Fibroblast of lung (primary cell): ENCODE results near the gene MMD. TPM values are rescaled to one million over a fixed set of nuclear protein-coding genes. Genes with fewer than 3 reads are reported as not detected.
"Not testable (repeated sequence)": the region's sequence is repeated elsewhere in the genome, so short reads cannot be mapped to it uniquely, and the experiment has no call there.

Source experiments
- DNase-seq, 2 donors: peaks; one replicate each; pipeline versions ENCODE4 v3.0.0 to v3.0.0-alpha.2; 2010; ENCODE audit warnings: low read depth in 2 of 2
- H2AFZ ChIP-seq: 2 replicates; pipeline ENCODE4 v1.5.1; 2012; ENCODE audit warnings: low read length, control low read depth, inconsistent platforms
- H3K27ac ChIP-seq: 2 replicates; pipeline ENCODE4 v1.5.1; 2011; ENCODE audit warnings: low read length, control low read depth; ENCODE audit not compliant: insufficient read depth
- H3K27me3 ChIP-seq: 2 replicates; pipeline ENCODE4 v1.5.1; 2011; ENCODE audit warnings: mild to moderate bottlenecking, low read length; ENCODE audit not compliant: control insufficient read depth, insufficient read depth
- H3K36me3 ChIP-seq: 2 replicates; pipeline ENCODE4 v1.5.1; 2011; ENCODE audit warnings: low read length; ENCODE audit not compliant: control insufficient read depth, insufficient read depth
- H3K4me1 ChIP-seq: 2 replicates; pipeline ENCODE4 v1.5.1; 2011; ENCODE audit warnings: low read length; ENCODE audit not compliant: control insufficient read depth, insufficient read depth; ENCODE audit errors: extremely low read depth
- H3K4me2 ChIP-seq: 2 replicates; pipeline ENCODE4 v1.5.1; 2011; ENCODE audit warnings: low read length, control low read depth; ENCODE audit not compliant: insufficient read depth; ENCODE audit errors: extremely low read depth
- H3K4me3 ChIP-seq, 4 experiments: fragments of 200-600 bp in 1 of 4; sonication (generic) in 1 of 4; replicated peaks in 1 of 4; 2 replicates each; pipeline ENCODE4 v1.5.1; 2011 to 2016; ENCODE audit warnings: low read length in 4 of 4, low read depth in 3 of 4, mild to moderate bottlenecking in 3 of 4, control low read depth in 2 of 4, inconsistent platforms in 1 of 4, mixed read lengths in 1 of 4; ENCODE audit not compliant: insufficient read depth in 1 of 4; ENCODE audit errors: control extremely low read depth in 1 of 4
- H3K79me2 ChIP-seq: 2 replicates; pipeline ENCODE4 v1.5.1; 2012; ENCODE audit warnings: mild to moderate bottlenecking, low read length, inconsistent platforms; ENCODE audit not compliant: control insufficient read depth, insufficient read depth
- H3K9ac ChIP-seq: 2 replicates; pipeline ENCODE4 v1.5.1; 2011; ENCODE audit warnings: mild to moderate bottlenecking, low read length, control low read depth; ENCODE audit not compliant: insufficient read depth
- H3K9me3 ChIP-seq: 2 replicates; pipeline ENCODE4 v1.5.1; 2012; ENCODE audit warnings: low read depth, low read length; ENCODE audit not compliant: control insufficient read depth, insufficient read depth
- H4K20me1 ChIP-seq: 2 replicates; pipeline ENCODE4 v1.5.1; 2011; ENCODE audit warnings: low read length; ENCODE audit not compliant: control insufficient read depth, insufficient read depth; ENCODE audit errors: extremely low read depth
- CTCF ChIP-seq, 2 donors: IDR thresholded peaks in 1 of 2; conservative IDR thresholded peaks in 1 of 2; 1 replicate in 1 of 2; 2 replicates in 1 of 2; pipeline ENCODE4 v1.5.1; 2011 to 2012; ENCODE audit warnings: low read length in 2 of 2, control low read depth in 1 of 2, inconsistent platforms in 1 of 2, low read depth in 1 of 2, mild to moderate bottlenecking in 1 of 2
- EZH2 ChIP-seq: IDR thresholded peaks from 2 replicates; pipeline ENCODE4 v1.5.1; 2012; ENCODE audit warnings: low read length, control low read depth, mild to moderate bottlenecking; ENCODE audit errors: missing control alignments
- polyA plus RNA-seq, 2 donors: library from polyadenylated mRNA; depleted of rRNA in 1 of 2; stranded (reverse) in 1 of 2; unstranded in 1 of 2; fragments of >200 nt; gene quantifications; 2 replicates each; pipeline ENCODE4 v1.2.1, GENCODE V29; 2011 to 2012; ENCODE audit warnings: missing spikeins in 1 of 2
- total RNA-seq: library from RNA; depleted of rRNA; stranded (reverse); fragments of >200 nt; gene quantifications from 2 replicates; pipeline ENCODE4 v1.2.1, GENCODE V29; 2014

MMD gene
- total and polyA plus RNA-seq, 2 donors (not counting 1 experiment from before 2014, with no cell fraction given), result 16.0 to 36.3 TPM

GRCh38 chr17:55407641-55408566 lies 13.7 kb downstream of the MMD start:
- no peak overlapping the region for H2AFZ ChIP-seq

GRCh38 chr17:55405600-55405999 lies 16.0 kb downstream of the MMD start:
- no peak overlapping the region for H3K27ac ChIP-seq
- no peaks in the 10 kb centered on the region for H4K20me1 ChIP-seq
- no peak overlapping the region for H2AFZ ChIP-seq
- H3K79me2 ChIP-seq, result no peaks in the 10 kb centered on the region
- TF ChIP-seq EZH2, result no peak
- H3K4me2 ChIP-seq, result no peak overlapping the region
- H3K4me3 ChIP-seq, result no peak overlapping the region
- DNase-seq, result no peak
- no peak overlapping the region for H3K9ac ChIP-seq
- no peaks in the 10 kb centered on the region for H3K36me3 ChIP-seq
- no peaks in the 10 kb centered on the region for H3K9me3 ChIP-seq
- no peaks in the 10 kb centered on the region for H3K4me1 ChIP-seq
- H3K27me3 ChIP-seq, result no peaks in the 10 kb centered on the region

More at GRCh38 chr17:55407641-55408566, 13.7 kb downstream of the MMD start:
- no peak for DNase-seq
- TF ChIP-seq EZH2, result no peak
- TF ChIP-seq CTCF (conservative IDR thresholded peaks at IDR 0.05 in 1 of 2, IDR thresholded peaks at IDR 0.05 in 1 of 2; ENCODE audit: low read depth in 1 of 2, low read length in 2 of 2), result no peak
- H3K9me3 ChIP-seq, result no peaks in the 10 kb centered on the region
- no peaks in the 10 kb centered on the region for H3K4me1 ChIP-seq
- no peaks in the 10 kb centered on the region for H3K79me2 ChIP-seq
- H3K27ac ChIP-seq, result no peak overlapping the region
- no peak overlapping the region for H3K9ac ChIP-seq
- H3K27me3 ChIP-seq, result no peaks in the 10 kb centered on the region
- H3K4me3 ChIP-seq, result no peak overlapping the region
- H3K36me3 ChIP-seq, result no peaks in the 10 kb centered on the region
- no peaks in the 10 kb centered on the region for H4K20me1 ChIP-seq
- no peak overlapping the region for H3K4me2 ChIP-seq

- H3K9me3 ChIP-seq, H2AFZ ChIP-seq, H3K9ac ChIP-seq, H3K79me2 ChIP-seq, H3K4me1 ChIP-seq, H3K36me3 ChIP-seq, H3K4me3 ChIP-seq, H3K27me3 ChIP-seq, H3K27ac ChIP-seq, H4K20me1 ChIP-seq, H3K4me2 ChIP-seq, DNase-seq: not testable (repeated sequence)
These were observed 17.4 kb downstream of the MMD start for GRCh38 chr17:55404197-55404596.

- no peak overlapping the region for H3K4me2 ChIP-seq
These were observed 19.3 kb downstream of the MMD start for GRCh38 chr17:55402374-55402773.

More at GRCh38 chr17:55402374-55402773, 19.3 kb downstream of the MMD start:
- peak in 1 of 2 donors; percentile 25 for DNase-seq
- H3K36me3 ChIP-seq, result no peaks in the 10 kb centered on the region
- H4K20me1 ChIP-seq, result no peaks in the 10 kb centered on the region
- H3K27ac ChIP-seq, result no peak overlapping the region
- no peaks in the 10 kb centered on the region for H3K27me3 ChIP-seq
- TF ChIP-seq EZH2 (no peak), CTCF (conservative IDR thresholded peaks at IDR 0.05 in 1 of 2, IDR thresholded peaks at IDR 0.05 in 1 of 2; ENCODE audit: low read depth in 1 of 2, low read length in 2 of 2) (no peak)
- no peak overlapping the region for H3K9ac ChIP-seq
- no peaks in the 10 kb centered on the region for H3K4me1 ChIP-seq
- H3K79me2 ChIP-seq, result no peaks in the 10 kb centered on the region
- no peak overlapping the region for H3K4me3 ChIP-seq
- no peaks in the 10 kb centered on the region for H3K9me3 ChIP-seq
- H2AFZ ChIP-seq, result no peak overlapping the region
